GM18517 (cell line): Measurements from ENCODE around the gene TMEM44.
"Not testable (repeated sequence)": the region's sequence is repeated elsewhere in the genome, so short reads cannot be mapped to it uniquely, and the experiment has no call there.

Experiments used
- ATAC-seq: cut with Tn5 transposase; IDR thresholded peaks from one replicate; pipeline ENCODE4 v1.9.1; 2021; ENCODE audit warnings: mild to moderate bottlenecking, moderate library complexity; ENCODE audit not compliant: unreplicated experiment

TMEM44 gene

DNA sequence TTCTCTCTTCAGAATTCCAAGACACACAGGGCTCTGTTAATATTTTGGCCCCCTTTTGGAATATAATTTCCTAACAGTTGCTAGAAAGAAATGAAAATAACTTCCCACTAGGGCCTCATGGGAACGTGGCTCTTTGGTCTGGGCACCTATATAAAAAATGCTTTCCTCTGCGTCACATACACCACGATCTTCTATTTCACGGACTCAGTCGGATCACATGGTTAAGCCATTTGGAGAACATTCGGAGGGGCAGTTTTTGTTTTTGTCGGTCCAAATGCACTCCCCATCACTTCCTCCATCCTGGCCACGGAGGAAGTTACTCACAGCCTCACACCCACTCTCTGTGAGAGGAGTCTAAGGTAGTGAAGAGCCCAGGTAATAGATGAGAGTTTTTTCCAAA lies 21.0 kb downstream of the TMEM44 start:
- no peak for ATAC-seq

- no peak for ATAC-seq
These were observed 22.5 kb downstream of the TMEM44 start for GRCh38 chr3:194610689-194611088.

- ATAC-seq, result no peak
These were observed 23.6 kb downstream of the TMEM44 start for GRCh38 chr3:194609601-194610000.

DNA sequence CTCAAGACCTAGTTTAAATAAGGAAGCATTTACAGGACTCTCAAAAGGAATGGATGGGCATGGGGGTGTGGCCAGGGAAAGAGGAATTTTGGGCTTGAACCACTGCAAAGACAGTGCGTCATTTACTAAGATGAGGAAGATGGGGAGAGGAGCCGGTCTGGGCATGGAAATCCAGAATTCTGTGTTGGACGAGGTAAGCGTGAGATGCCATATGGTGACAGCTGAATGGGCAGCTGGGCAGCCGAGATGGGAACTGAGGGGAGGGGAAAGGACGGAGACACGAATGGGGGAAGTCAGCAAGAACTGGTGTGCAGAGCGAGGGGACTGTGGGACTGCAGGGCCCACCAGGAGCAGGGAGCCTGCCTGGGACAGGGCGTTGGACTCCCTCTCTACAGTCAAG lies 24.2 kb downstream of the TMEM44 start:
- ATAC-seq, result no peak

GRCh38 chr3:194607592-194608389 lies 25.4 kb downstream of the TMEM44 start:
- no peak for ATAC-seq

- ATAC-seq, result no peak
These were observed 26.3 kb downstream of the TMEM44 start for GRCh38 chr3:194606941-194607340.

- ATAC-seq, result no peak
These were observed 27.1 kb downstream of the TMEM44 start for GRCh38 chr3:194606163-194606562.

DNA sequence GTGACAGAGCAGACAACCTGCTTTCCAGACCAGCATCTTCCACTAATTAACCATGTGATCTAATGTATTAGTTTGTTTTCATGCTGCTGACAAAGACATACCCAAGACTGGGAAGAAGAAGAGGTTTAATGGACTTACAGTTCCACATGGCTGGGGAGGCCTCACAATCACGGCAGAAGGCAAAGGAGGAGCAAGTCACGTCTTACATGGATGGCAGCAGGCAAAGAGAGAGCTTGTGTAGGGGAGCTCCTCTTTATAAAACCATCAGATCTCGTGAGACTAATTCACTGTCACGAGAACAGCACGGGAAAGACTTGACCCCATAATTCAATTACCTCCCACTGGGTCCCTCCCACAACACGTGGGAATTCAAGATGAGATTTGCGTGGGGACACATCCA lies 27.9 kb downstream of the TMEM44 start:
- ATAC-seq, result not testable (repeated sequence)

DNA sequence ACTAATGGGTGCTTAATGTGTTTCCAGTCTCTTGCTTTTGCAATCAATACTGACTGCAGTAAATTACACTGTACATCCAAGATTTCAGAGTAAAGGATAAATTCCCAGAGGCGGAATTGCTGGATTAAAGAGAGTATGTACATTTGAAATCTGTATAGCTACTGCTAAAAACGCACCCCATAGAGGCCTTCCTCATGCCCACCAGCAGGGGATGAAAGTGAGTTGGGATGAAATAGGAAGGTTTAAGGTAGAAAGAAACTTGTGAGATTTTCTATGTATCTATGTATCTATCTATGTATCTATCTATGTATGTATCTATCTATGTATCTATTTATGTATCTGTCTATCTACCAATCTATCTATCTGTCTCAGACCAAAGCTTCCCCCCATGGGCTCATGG lies 28.4 kb downstream of the TMEM44 start:
- ATAC-seq, result no peak

DNA sequence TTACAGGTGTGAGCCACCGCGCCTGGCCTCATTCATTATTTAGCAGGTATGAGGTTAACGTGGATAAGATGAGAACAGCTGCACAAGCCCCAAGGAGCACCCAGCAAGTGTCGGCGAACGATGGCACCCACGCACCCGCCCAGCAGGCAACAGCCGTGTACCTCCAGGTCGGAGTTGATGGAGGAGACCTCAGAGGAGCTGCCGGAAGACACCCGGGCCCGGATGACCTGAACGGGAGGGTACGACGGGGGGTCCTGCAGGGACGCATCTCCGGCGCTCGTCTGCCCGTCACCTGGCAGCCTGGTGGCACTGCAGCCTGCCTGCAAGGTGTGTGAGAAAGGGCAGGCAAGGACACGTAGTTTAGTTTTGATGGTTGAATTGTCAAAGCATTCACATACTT lies 29.1 kb downstream of the TMEM44 start:
- ATAC-seq, result no peak

DNA sequence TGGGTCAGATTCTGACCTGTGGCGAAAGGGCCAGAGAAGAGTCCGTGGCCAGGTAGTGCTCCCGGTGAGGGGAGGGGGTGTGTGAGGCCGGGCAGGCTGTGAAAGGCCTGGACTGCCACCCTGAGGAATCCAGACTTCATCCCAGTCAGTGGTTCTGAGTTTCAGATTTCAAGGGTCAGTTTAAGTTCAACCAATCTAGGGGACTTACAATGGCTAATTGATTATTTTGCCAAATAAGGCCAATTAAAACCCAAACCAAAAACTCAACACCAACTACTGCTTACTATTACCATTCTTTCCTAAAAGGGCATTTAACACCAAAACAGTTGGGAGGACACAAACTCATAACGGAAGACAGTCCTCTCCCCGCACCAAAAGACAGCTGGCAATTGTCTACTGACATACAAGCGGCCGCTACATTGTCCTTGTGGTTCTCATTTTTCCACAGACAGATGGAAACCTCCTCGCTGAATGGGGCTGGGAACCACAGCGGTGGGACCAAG lies 30.5 kb downstream of the TMEM44 start:
- ATAC-seq, result no peak

- no peak for ATAC-seq
These were observed 34.3 kb downstream of the TMEM44 start for GRCh38 chr3:194598771-194599557.

DNA sequence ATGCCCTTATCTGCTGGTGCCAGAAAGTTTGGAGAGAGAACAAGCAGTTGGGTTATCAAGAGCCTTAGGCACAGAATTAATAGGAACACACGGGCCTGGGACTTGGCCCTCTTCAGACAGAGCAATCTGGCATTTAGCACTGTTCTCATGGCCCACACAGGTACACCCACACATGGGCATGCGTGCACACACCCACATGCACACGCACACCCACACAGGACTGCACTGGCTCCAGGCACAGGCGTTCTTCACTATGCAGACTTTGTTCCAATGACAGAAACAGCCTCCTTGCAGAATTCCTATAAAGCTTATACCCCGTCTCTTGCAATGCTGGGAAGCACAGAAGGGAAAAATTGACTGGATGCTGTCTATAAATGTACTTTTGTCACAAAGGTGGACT lies 36.3 kb downstream of the TMEM44 start:
- ATAC-seq, result no peak

DNA sequence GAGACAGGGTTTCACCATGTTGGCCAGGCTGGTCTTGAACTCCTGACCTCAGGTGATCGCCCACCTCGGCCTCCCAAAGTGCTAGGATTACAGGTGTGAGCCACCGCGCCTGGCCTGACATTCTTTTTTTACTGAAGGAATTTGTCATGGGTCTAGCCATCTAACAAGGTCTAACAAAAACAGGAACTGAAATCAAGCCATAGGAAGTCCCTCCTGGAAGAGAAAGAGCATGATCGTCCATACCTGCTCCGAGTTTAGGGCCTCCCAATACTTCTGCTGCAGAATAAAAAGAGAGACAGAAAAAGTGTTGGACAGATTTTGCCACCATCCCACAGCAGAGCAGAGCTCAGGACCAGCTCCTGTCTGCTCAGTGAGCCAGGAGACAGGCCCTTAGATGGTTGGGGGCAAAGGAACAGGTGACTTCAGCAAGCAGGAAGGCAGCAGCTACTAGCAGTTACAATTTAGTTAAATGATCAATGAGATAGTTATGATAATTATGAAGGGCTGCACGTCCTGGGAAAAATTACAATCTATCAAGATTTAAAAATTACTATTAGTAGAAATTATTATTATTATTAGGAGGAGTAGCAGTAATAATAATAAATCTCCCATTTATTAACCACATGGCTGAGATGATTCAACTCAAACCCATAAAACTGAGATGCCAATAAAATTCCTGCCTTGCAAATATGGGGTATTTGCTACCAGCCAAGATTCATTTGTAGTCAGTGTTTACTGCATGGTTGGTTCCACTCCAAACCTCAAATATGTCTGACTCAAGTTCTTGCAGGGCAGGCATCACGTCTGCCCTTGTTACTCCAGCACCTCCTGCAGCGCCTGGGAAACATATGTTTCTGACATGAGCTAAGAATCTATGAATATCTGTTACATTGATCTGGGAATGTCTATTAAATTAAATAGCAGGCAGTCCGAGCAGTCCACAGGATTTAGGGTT lies 40.1 kb downstream of the TMEM44 start:
- no peak for ATAC-seq

DNA sequence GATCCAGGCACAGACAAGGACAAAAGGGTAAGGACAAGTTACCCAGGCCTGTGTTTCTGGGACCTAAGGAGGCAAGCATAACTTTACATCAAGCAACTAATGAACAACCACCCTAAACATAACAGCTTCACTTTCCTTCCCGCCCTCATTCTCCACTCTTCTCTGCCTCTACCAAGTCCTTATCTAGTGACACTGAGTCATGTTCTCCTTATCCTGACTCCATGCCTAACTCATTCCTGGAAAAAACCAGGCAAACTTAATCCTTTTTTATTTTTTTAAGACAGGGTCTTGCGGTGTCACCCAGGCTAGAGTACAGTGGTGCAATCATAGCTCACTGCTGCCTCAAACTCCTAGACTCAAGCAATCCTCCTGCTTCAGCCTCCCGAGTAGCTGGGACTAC lies 44.5 kb downstream of the TMEM44 start:
- ATAC-seq, result no peak

GRCh38 chr3:194588236-194588635 lies 45.0 kb downstream of the TMEM44 start:
- ATAC-seq, result no peak

DNA sequence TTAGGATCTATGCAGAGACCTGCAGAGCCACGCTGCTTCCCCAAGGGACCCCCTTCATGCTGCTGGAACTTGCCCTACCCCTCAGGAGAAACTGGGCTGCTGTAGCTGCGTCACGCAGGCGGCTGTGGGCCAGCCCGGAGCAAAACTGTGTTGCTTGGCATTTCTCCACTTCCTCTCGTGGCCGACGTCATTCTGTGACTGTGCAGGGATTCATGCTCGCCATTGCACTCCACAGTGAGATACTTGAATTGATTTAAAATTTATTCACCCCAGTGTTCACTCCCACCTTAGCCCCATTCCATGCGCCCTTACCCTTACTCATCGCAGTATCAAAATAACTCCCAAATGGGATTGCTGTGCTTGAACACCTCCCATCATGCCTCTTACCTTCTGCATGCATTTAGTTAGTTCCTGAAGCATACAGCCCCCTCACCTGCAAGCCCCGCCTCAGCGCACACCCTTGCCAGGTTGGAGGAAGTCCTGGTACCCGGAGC lies 45.7 kb downstream of the TMEM44 start:
- no peak for ATAC-seq

DNA sequence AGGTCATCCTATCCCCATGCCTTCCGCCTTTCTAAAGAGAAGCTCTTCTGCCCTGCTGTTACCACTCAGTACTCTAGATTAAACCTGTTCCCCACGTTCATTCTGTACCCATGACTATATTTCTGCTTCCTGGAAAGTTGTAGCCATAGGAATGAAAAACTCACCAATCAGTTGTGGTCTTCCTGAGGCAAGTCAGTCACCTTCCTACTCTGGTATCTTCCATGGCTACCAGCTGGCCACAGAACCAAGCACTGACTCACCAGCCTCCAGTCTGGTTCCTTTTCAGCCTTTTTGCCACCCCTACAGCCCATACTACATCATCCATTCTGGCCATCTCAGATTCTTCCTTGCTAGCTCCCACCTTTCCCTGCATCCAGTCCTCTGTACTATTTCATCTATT lies 46.4 kb downstream of the TMEM44 start:
- ATAC-seq, result no peak

DNA sequence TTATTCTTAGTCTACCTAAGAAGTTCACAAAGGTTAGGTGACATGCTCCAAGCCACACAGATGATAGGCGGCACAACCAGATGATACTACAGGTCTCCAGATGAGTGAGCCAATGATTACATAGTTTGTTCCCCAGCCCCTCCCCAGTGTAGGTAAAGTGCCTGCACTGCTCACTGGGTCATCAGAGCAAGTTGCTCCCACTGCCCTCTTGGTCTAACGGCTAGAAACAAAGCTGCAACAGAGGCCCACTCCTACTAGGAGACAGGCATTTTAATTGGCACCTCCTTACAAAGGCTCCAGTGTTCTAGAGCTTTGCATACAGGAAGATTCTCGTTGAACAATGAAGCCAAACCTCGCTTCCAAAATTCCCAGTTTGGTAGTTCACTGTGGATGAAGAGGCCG lies 47.3 kb downstream of the TMEM44 start:
- ATAC-seq, result no peak

DNA sequence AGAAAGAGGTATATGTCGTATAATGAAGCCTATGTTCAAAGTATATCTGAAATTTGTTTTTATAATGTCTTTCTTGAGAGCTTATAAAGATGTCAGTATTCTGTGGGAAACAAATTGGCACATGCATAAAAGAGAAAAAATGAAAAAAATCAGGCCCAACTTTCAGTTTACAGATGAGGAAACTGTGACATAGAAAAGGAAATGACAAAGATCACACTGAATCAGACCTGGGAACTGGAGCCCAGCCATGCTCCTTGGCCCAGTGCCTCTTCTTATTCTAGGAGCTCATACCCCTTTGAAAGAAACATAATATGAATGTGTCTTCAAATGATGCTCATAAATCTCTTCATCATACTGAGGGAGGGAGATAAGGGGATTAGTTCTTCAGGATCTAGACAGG lies 48.4 kb downstream of the TMEM44 start:
- ATAC-seq, result no peak

DNA sequence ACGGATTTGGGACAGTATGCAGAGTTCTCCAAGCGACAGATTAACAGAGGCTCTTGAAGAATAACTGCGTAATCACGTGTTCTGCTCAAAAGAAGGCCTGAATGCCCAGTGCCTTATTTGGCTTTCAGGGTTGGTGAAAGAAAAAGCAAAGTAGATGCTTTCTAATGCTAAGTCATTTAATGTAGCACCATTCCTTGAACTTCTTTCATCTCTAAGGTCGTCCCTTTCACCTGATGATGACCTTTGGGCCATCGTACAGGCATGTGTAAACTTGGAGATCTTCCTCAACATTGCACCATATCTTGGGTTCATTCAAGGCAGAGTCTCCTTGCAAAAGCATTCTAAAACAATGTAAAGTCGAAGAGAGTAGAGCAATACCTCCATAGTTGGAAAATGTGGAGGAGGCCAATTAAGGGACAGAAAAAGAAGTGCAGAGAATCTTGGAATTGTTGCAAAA lies 48.9 kb downstream of the TMEM44 start:
- no peak for ATAC-seq
